AG04449 (cell line): ENCODE measurements around the gene HMX1.

Experiments used
- CTCF ChIA-PET: fragments of 350-600 bp; formaldehyde crosslinking; extraction: SDS; loops from one replicate; lab custom pipeline; 2021; ENCODE audit warnings: antibody characterized with exemption; lab: Yijun Ruan, JAX
- POLR2A ChIA-PET: fragments of 400-600, 350-600 bp; formaldehyde crosslinking; extraction: SDS; loops from one replicate; lab custom pipeline; 2020; ENCODE audit warnings: antibody characterized with exemption, inconsistent platforms; lab: Yijun Ruan, JAX
- DNase-seq: peaks from one replicate; pipeline ENCODE4 v3.0.0-alpha.2; 2010; ENCODE audit warnings: low read depth, low spot score
- H3K4me3 ChIP-seq: 2 replicates; pipeline ENCODE4 v1.5.1; 2011; ENCODE audit warnings: low read depth, mild to moderate bottlenecking, control low read depth, low read length
- TF ChIP-seq, protein P1 (sequence below): IDR thresholded peaks from one replicate; pipeline ENCODE4 v1.5.1; 2011; ENCODE audit warnings: mild to moderate bottlenecking, moderate library complexity, low read length, control low read depth, inconsistent platforms; ENCODE audit not compliant: insufficient read depth; ENCODE audit errors: missing control alignments

The HMX1 gene

DNA sequence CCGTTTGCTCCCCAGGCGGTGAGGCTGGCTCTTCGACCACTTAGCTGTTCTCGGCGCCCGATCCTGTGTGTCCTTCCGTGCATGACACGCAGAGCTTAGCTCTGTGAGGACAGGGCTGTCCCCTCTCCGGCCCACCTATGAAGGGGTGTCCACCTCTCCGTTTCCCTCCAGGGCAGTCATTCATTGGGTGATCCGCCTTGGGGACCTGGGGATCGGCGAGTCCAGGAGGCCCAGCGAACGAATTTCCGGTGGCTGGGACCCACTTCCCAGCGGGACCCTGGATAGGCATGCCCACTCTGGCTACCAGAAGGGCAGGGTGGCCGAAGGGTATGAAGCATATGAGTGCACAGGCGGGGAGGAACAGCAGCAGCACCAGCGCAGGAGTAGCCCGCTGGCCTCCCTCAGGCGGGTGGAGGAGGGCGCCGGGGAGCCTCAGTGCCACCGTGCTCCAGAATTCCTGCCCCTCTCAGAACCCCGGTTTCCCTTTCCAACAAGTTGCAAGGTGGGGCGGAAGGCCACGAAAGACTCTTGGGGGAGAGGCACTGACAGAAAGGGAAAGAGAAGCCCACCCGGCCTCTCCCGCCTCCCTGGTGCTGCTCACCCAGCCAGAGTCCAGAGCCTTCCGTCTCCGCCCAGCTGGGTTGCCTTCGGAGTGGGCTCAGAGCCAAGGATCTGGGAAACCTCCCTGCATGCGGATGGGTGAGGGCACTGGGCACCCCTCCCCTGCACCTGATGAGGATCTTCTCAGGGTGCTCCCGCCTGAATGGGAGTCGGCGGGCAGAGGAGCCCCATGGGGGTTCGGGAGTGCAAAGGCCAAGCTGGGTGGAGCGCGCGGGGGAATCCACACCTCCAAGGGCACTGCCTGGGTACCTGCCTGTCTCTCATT, 8.6 kb downstream of the HMX1 start:
- ChIA-PET POLR2A (no interaction called here), CTCF (no interaction called here)
- TF ChIP-seq, protein P1, sequence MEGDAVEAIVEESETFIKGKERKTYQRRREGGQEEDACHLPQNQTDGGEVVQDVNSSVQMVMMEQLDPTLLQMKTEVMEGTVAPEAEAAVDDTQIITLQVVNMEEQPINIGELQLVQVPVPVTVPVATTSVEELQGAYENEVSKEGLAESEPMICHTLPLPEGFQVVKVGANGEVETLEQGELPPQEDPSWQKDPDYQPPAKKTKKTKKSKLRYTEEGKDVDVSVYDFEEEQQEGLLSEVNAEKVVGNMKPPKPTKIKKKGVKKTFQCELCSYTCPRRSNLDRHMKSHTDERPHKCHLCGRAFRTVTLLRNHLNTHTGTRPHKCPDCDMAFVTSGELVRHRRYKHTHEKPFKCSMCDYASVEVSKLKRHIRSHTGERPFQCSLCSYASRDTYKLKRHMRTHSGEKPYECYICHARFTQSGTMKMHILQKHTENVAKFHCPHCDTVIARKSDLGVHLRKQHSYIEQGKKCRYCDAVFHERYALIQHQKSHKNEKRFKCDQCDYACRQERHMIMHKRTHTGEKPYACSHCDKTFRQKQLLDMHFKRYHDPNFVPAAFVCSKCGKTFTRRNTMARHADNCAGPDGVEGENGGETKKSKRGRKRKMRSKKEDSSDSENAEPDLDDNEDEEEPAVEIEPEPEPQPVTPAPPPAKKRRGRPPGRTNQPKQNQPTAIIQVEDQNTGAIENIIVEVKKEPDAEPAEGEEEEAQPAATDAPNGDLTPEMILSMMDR, result no peak
- no peak overlapping the region for H3K4me3 ChIP-seq
- no peak for DNase-seq

DNA sequence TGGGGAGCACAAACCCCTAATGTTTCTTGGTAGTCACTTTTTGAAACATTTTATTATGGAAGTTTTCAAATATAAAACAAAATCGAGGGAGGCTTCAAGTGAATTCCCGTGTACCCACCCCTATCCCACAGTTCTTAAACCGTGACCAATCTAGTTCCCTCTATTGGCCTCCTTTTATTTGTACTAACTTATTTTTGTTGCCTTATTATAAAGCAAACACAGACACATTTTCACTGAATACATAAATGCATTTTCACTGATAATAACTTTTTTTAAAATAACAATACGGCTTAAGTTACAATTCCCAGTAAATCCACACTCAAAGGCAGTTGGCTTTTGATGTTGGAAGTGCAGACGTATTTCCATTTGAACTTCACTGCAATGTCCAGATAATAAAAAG, 9.3 kb downstream of the HMX1 start:
- DNase-seq, result no peak
- no peak overlapping the region for H3K4me3 ChIP-seq
- ChIA-PET CTCF (no interaction called here), POLR2A (no interaction called here)
- TF ChIP-seq, protein P1, result no peak

DNA sequence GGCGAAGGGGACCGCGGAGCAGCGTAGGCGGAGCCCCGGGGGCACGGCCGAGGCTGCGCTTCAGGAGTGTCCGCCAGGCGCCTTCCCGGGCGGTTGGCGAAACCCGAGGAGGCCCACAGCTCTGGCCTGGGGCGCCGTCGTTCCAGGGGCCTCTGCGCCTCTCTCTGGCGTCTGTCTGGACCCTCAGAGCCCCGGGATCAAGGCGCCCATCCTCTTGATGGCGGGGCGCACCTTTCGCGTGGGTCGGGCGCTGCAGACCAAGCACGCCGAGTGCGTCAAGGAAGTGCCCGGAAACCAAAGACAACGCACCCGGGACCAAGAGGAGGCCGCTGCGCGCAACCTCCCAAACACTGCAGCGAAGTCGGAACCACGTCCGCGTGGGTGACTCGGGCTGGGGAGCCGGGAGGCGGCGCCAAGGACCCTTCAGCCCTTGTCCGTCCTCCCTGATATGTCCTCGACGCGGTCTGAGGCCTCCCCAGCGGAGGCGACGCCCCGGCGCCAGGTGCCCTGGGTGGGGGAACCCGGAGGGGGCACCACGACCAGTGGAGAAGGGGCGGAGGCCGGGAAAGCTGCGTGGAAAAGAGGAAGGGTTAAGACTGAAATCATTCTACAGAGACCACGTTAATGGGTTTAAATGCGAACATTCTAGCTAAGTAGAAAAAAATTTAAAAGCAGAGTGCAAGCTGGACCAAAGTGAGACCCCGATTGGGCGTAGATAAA, 9.9 kb downstream of the HMX1 start:
- no peak overlapping the region for H3K4me3 ChIP-seq
- POLR2A ChIA-PET, result no interaction called here

DNA sequence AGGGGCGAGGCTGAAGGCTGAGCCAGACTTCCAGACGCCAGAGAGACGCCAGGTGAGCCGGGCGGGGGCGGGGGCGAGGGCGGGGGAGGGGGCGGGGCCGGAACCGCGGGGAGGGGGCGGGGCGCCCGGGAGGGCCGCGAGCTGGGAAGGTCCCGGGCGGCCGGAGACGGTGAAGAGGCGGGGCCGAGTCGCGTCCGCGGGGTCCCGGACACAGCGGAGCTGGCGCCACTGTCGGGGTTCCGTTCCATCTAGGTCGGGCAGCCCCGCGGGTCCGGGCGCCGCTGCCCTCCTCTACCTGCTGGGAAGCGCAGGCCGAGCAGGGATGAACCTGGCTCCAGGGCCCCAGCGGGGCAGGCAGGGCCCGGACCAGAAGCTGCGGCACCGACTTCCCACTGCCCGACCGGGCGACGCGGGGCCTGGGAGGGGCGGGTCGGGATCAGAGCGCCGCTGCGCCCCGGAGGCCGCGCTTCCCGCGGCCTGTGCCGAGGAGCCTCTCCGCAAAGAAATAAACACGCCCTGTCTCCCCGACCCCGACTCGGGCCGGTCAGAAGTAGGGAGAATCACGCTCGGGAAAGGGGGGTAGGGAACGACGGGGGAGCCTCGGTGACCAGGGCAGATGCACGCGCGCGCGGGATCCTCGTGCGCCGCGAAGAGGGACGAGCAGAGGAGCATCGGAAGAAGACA, 10.6 kb downstream of the HMX1 start:
- TF ChIP-seq, protein P1, result no peak
- ChIA-PET CTCF (no interaction called here), POLR2A (no interaction called here)
- H3K4me3 ChIP-seq, result no peak overlapping the region
- DNase-seq, result no peak

More for the DNA sequence above, 9.9 kb downstream of the HMX1 start:
- no peak for DNase-seq
- CTCF ChIA-PET, result no interaction called here
- TF ChIP-seq, protein P1, result no peak

DNA sequence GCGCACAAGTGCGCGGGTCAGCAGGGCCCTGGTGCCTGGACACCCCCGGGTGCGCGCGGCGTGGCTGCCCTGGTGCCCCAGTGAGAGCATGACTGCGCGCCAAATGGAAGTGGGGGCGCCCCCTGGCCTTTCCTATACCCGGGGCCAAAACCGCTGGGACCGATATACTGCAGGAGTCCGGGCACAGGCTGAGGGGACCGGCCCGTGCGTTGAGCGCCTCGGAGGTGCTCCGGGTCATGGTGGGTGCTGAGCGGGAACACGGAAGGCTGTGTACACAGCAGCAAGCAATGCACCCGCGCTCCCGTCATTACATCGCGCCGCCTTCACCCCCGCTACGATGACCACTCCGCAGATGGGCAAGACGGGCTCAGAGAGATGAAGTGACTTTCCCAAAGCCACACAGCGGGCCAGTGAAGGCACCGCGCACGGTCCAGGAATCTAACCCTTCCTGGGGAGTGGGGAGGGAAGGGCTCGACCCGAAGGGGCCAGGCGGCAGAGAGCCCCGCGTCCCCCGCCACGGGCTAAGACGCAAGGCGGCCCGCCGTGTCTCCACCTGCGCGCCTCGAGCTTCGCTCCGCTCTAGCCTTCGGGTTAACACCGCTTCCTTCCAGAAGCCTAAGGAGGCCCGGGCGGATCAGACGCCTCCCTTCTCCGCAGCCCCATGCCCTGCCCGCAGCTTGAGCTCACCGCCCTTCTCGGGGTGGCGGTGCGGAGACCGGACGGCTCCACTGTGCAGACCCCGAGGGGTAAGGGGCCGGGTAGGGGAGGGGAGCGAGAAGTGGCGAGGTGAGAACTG, 11.3 kb downstream of the HMX1 start:
- POLR2A ChIA-PET, result interaction anchor here (0.6 kb wide), 1 partner anchor 155 kb away, joined by 3 read pairs; no protein-coding TSS in a partner anchor
- no peak overlapping the region for H3K4me3 ChIP-seq
- TF ChIP-seq, protein P1, result no peak
- no peak for DNase-seq
- CTCF ChIA-PET, result no interaction called here
